Fibroblast of pulmonary artery (primary cell): Measurements from ENCODE around the gene ARHGEF12.

ENCODE experiments used
- DNase-seq: peaks from one replicate; pipeline ENCODE4 v3.0.0-alpha.2; 2010; ENCODE audit warnings: low read depth
- H3K4me3 ChIP-seq: replicated peaks from 2 replicates; pipeline ENCODE4 v1.5.1; 2011; ENCODE audit warnings: low read depth, mild to moderate bottlenecking, control low read depth, low read length, moderate library complexity
- TF ChIP-seq, protein P1 (sequence below): IDR thresholded peaks from 2 replicates; pipeline ENCODE4 v1.5.1; 2011; ENCODE audit warnings: mild to moderate bottlenecking, control low read depth, low read length, inconsistent platforms; ENCODE audit errors: missing control alignments

The ARHGEF12 gene

DNA sequence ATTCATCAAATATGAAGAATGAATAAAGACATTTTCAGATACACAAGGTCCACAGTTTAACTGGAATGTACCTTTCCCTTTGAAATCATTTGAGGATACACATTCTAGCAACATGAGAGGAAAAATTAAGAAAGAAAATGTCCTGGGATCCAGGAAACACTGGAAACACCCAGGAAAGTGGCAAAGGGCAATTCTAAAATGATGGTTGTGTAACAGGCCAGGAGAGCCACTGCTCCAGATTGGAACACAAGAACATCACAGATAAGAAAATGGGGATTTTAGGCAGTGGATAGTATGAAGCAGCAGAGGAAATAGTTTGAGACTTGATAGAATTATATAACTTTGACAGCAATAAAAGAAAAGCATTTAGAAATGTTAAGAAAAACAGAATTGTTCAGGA is 119.3 kb downstream of the ARHGEF12 start:
- TF ChIP-seq, protein P1, sequence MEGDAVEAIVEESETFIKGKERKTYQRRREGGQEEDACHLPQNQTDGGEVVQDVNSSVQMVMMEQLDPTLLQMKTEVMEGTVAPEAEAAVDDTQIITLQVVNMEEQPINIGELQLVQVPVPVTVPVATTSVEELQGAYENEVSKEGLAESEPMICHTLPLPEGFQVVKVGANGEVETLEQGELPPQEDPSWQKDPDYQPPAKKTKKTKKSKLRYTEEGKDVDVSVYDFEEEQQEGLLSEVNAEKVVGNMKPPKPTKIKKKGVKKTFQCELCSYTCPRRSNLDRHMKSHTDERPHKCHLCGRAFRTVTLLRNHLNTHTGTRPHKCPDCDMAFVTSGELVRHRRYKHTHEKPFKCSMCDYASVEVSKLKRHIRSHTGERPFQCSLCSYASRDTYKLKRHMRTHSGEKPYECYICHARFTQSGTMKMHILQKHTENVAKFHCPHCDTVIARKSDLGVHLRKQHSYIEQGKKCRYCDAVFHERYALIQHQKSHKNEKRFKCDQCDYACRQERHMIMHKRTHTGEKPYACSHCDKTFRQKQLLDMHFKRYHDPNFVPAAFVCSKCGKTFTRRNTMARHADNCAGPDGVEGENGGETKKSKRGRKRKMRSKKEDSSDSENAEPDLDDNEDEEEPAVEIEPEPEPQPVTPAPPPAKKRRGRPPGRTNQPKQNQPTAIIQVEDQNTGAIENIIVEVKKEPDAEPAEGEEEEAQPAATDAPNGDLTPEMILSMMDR, result no peak
- DNase-seq, result no peak
- H3K4me3 ChIP-seq, result no peak overlapping the region

DNA sequence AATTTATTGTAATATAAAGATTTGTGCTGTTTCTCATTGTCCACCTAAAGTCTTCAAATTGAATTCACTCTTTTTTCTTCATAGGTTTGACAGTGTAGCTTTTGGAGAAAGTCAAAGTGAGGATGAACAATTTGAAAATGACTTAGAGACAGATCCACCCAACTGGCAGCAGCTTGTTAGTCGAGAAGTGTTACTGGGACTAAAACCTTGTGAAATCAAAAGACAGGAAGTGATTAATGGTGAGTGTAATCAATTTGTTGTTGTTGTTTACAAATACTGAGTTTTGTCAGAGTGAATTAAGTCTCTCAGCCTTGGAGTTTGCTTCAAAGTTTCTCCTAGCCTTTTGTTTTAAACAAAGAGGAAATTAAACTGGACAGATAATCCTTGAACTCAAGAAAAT is 121.8 kb downstream of the ARHGEF12 start:
- H3K4me3 ChIP-seq, result no peak overlapping the region

DNA sequence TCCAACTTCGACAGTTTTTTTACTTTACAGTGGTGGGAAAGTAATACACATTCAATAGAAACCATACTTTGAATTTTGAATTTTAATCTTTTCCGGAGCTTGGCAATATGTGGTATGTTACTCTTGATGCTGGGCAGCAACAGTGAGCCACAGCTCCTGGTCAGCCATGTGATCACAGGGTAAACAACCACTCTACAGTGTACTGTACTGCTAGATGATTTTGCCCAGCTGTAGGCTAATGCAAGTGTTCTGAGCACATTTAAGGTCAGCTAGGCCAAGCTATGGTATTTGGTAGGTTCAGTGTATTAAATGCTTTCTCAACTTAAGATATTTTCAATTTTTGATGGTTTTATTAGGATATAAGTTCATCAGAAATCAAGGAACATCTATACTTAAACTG is 126.6 kb downstream of the ARHGEF12 start:
- no peak for DNase-seq
- H3K4me3 ChIP-seq, result no peak overlapping the region
- TF ChIP-seq, protein P1, result no peak

More for the DNA sequence above, 121.8 kb downstream of the ARHGEF12 start:
- no peak for DNase-seq
- TF ChIP-seq, protein P1, result no peak

DNA sequence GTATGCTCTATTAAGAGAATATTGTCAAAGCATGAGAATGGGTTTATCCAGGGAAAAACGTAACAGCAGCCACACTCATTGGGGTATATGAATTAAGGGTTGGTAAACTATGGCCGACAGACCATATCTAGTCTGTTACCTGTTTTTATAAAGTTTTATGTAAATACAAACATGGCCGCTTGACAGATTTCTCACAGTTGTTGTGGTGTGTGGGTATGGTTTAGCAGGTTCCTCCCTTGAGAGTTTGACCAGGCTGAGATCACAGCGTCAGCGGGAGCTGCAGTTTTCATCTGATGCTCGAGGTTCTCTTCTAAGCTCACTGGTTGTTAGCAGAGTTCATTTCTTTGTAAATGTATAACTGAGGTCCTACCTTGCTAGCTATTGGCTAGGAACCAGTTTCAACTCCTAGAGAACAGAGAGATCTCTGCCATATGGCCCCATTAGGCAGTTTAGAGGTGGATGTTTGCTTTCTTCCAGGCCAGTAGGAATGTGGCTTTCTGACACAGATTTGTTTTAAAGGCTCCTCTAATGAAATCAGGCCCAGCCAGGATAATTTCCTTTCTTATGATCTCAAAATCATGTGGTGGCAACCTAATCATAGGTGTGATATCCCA is 129.8 kb downstream of the ARHGEF12 start:
- no peak overlapping the region for H3K4me3 ChIP-seq
- TF ChIP-seq, protein P1, result no peak
- no peak for DNase-seq

- TF ChIP-seq, protein P1, result no peak
- DNase-seq, result peak; percentile 4
- H3K4me3 ChIP-seq, result no peak overlapping the region
These were observed 131.4 kb downstream of the ARHGEF12 start for GRCh38 chr11:120467627-120468026.

- DNase-seq, result peak; percentile 61
- TF ChIP-seq, protein P1, result no peak
- no peak overlapping the region for H3K4me3 ChIP-seq
These were observed 134.9 kb downstream of the ARHGEF12 start for GRCh38 chr11:120471131-120471530.

- TF ChIP-seq, protein P1, result no peak
- no peak for DNase-seq
- H3K4me3 ChIP-seq, result no peak overlapping the region
These were observed 135.8 kb downstream of the ARHGEF12 start for GRCh38 chr11:120471994-120472393.
